Neural cell (in vitro differentiated cells): Measurements from ENCODE around the gene KCNK17. TPM values are rescaled to one million over a fixed set of nuclear protein-coding genes. Genes with fewer than 3 reads are reported as not detected.
A peak's percentile ranks its signal among the peaks of the same experiment; 100 is the strongest.

Source experiments
- H2AFZ ChIP-seq: fragments of 200-600, 300-800 bp; sonication (generic), shearing (Covaris generic); 2 replicates; pipeline ENCODE4 v1.6.0; 2014; ENCODE audit warnings: low read depth, mild to moderate bottlenecking, antibody characterized with exemption, low read length, moderate library complexity
- H3F3A ChIP-seq: fragments of 200-600 bp; shearing (Covaris generic); 2 replicates; pipeline ENCODE4 v1.6.1; 2016; ENCODE audit warnings: mild to moderate bottlenecking, moderate library complexity, mixed read lengths, antibody characterized with exemption, low read length; ENCODE audit not compliant: insufficient read depth, poor library complexity, severe bottlenecking
- H3K27ac ChIP-seq: fragments of 200-600, 300-800 bp; sonication (generic), shearing (Covaris generic); 2 replicates; pipeline ENCODE4 v1.5.1; 2014; ENCODE audit warnings: mild to moderate bottlenecking, low read length, moderate library complexity
- H3K27me3 ChIP-seq: fragments of 300-800, 200-600 bp; sonication (generic), shearing (Covaris generic); 2 replicates; pipeline ENCODE4 v1.6.0; 2014; ENCODE audit warnings: mild to moderate bottlenecking, low read depth, low read length, moderate library complexity; ENCODE audit not compliant: insufficient read depth
- H3K36me3 ChIP-seq: fragments of 300-800, 200-600 bp; sonication (generic), shearing (Covaris generic); 2 replicates; pipeline ENCODE4 v1.5.1; 2014; ENCODE audit warnings: mild to moderate bottlenecking, antibody characterized with exemption, low read length, moderate library complexity; ENCODE audit not compliant: insufficient read depth
- H3K4me2 ChIP-seq: fragments of 300-800, 200-600 bp; sonication (generic), shearing (Covaris generic); 2 replicates; pipeline ENCODE4 v1.6.0; 2014; ENCODE audit warnings: mild to moderate bottlenecking, low read length
- H3K4me3 ChIP-seq: fragments of 300-800, 200-600 bp; sonication (generic), shearing (Covaris generic); 2 replicates; pipeline ENCODE4 v1.5.1; 2014; ENCODE audit warnings: mild to moderate bottlenecking, low read length, moderate library complexity
- H3K79me2 ChIP-seq: fragments of 200-600 bp; shearing (Covaris generic); replicated peaks from 2 replicates; pipeline ENCODE4 v1.6.0; 2014; ENCODE audit warnings: mild to moderate bottlenecking, low read length, moderate library complexity; ENCODE audit not compliant: insufficient read depth
- H3K9ac ChIP-seq: fragments of 300-800, 200-600 bp; sonication (generic), shearing (Covaris generic); 2 replicates; pipeline ENCODE4 v1.6.1; 2016; ENCODE audit warnings: mild to moderate bottlenecking, low read length, mixed read lengths
- H3K9me2 ChIP-seq: fragments of 200-600 bp; shearing (Covaris generic); 2 replicates; pipeline ENCODE4 v1.6.1; 2016; ENCODE audit warnings: mild to moderate bottlenecking, low read length, mixed read lengths; ENCODE audit not compliant: insufficient read depth
- H3K9me3 ChIP-seq: fragments of 200-600, 300-800 bp; sonication (generic), shearing (Covaris generic); 2 replicates; pipeline ENCODE4 v1.6.1; 2016; ENCODE audit warnings: mild to moderate bottlenecking, mixed run types, low read length, moderate library complexity, mixed read lengths
- H4K20me1 ChIP-seq: fragments of 200-600 bp; shearing (Covaris generic); 2 replicates; pipeline ENCODE4 v1.6.1; 2016; ENCODE audit warnings: mild to moderate bottlenecking, mixed run types; ENCODE audit not compliant: insufficient read depth
- EP300 ChIP-seq: fragments of 450-650 bp; conservative IDR thresholded peaks from 2 replicates; pipeline ENCODE4 v1.6.1; 2014; ENCODE audit warnings: antibody characterized with exemption, mild to moderate bottlenecking, moderate library complexity; ENCODE audit not compliant: poor library complexity, severe bottlenecking
- EZH2 ChIP-seq: fragments of 200-600, 300-800 bp; shearing (Covaris generic), sonication (generic); IDR thresholded peaks from 2 replicates; pipeline ENCODE4 v1.6.1; 2014; ENCODE audit warnings: antibody characterized with exemption, low read length, borderline replicate concordance, mild to moderate bottlenecking; ENCODE audit not compliant: insufficient read depth, poor library complexity, severe bottlenecking
- MXI1 ChIP-seq: fragments of 450-650 bp; conservative IDR thresholded peaks from 2 replicates; pipeline ENCODE4 v1.6.1; 2014; ENCODE audit warnings: antibody characterized with exemption, mild to moderate bottlenecking; ENCODE audit not compliant: poor library complexity, severe bottlenecking
- POLR2AphosphoS5 ChIP-seq: IDR thresholded peaks from 2 replicates; pipeline ENCODE4 v1.6.1; 2012
- RAD21 ChIP-seq: fragments of 450-650 bp; conservative IDR thresholded peaks from 2 replicates; pipeline ENCODE4 v1.6.1; 2014; ENCODE audit warnings: antibody characterized with exemption, mild to moderate bottlenecking, moderate library complexity
- REST ChIP-seq: IDR thresholded peaks from 2 replicates; pipeline ENCODE4 v1.6.1; 2012; ENCODE audit warnings: borderline replicate concordance
- SMC3 ChIP-seq: fragments of 450-650 bp; conservative IDR thresholded peaks from 2 replicates; pipeline ENCODE4 v1.6.1; 2014; ENCODE audit warnings: antibody characterized with exemption, mild to moderate bottlenecking, moderate library complexity; ENCODE audit not compliant: poor library complexity
- TAF1 ChIP-seq: IDR thresholded peaks from 2 replicates; pipeline ENCODE4 v1.6.1; 2012; ENCODE audit warnings: low read depth
- polyA plus RNA-seq: library from polyadenylated mRNA; depleted of rRNA; stranded (reverse); fragments of >200 nt; gene quantifications from 2 replicates; pipeline ENCODE4 v1.2.3, GENCODE V29; 2014
- TF ChIP-seq, protein P1 (sequence below): fragments of 450-650 bp; IDR thresholded peaks from 2 replicates; pipeline ENCODE4 v1.5.1; 2014; ENCODE audit warnings: antibody characterized with exemption, mild to moderate bottlenecking, moderate library complexity; ENCODE audit not compliant: poor library complexity, severe bottlenecking

KCNK17 gene
- polyA plus RNA-seq, 1 donor from 2014 or later, result 0.67 TPM

- H2AFZ ChIP-seq, result no peak overlapping the region
- peaks cover 48% of the 10 kb centered on the region for H3K27me3 ChIP-seq
- H4K20me1 ChIP-seq, result no peaks in the 10 kb centered on the region
- H3K9me3 ChIP-seq, result no peaks in the 10 kb centered on the region
- H3F3A ChIP-seq, result no peaks in the 10 kb centered on the region
- H3K27ac ChIP-seq, result no peak overlapping the region
- H3K79me2 ChIP-seq, result no peaks in the 10 kb centered on the region
- peak overlapping the region; percentile 14 for H3K9ac ChIP-seq
- no peaks in the 10 kb centered on the region for H3K9me2 ChIP-seq
- H3K4me3 ChIP-seq, result peak overlapping the region; percentile 63
- H3K36me3 ChIP-seq, result no peaks in the 10 kb centered on the region
- H3K4me2 ChIP-seq, result no peak overlapping the region
- TF ChIP-seq EZH2 (peak; percentile 76), MXI1 (no peak)
Measured at GRCh38 chr6:39313526-39314272, 520 bp downstream of the KCNK17 start.

DNA sequence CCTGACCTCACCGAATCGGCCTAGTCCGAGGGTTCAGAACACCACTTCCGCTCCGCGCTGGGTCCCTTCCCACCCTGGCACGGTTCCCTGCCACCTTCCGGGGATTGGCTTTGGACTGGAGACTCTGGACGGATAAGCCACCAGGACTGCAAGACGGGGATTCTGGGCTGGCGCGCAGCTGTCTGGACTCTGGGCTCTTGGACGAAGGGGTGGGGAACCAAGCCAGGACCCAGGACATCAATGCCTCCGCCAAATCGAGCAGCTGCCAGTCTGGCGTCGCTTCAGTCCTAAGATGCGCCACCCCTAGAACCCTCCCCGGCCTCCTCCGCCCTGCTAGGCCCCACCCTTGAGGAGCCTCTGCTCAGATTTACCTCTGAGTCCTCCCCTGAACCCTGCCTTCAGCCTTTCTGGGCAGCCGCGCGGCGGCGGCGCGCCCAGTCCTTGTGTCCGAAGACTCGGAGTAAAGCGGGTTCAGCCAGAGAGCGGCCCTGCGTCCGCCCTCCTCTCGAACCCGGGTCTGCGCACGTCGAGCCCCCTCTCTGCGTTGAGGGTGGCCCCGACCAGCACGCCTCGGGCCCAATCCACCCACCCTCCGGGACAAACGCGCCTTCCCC, 1.2 kb downstream of the KCNK17 start:
- H3K36me3 ChIP-seq, result no peaks in the 10 kb centered on the region
- no peak overlapping the region for H3K4me2 ChIP-seq
- peak overlapping the region; percentile 14 for H3K9ac ChIP-seq
- H3K9me3 ChIP-seq, result no peaks in the 10 kb centered on the region
- no peak overlapping the region for H3K27ac ChIP-seq
- no peaks in the 10 kb centered on the region for H3K79me2 ChIP-seq
- H3K27me3 ChIP-seq, result peaks cover 48% of the 10 kb centered on the region
- peak overlapping the region; percentile 63 for H3K4me3 ChIP-seq
- no peaks in the 10 kb centered on the region for H4K20me1 ChIP-seq
- TF ChIP-seq, protein P1, sequence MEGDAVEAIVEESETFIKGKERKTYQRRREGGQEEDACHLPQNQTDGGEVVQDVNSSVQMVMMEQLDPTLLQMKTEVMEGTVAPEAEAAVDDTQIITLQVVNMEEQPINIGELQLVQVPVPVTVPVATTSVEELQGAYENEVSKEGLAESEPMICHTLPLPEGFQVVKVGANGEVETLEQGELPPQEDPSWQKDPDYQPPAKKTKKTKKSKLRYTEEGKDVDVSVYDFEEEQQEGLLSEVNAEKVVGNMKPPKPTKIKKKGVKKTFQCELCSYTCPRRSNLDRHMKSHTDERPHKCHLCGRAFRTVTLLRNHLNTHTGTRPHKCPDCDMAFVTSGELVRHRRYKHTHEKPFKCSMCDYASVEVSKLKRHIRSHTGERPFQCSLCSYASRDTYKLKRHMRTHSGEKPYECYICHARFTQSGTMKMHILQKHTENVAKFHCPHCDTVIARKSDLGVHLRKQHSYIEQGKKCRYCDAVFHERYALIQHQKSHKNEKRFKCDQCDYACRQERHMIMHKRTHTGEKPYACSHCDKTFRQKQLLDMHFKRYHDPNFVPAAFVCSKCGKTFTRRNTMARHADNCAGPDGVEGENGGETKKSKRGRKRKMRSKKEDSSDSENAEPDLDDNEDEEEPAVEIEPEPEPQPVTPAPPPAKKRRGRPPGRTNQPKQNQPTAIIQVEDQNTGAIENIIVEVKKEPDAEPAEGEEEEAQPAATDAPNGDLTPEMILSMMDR, result no peak
- TF ChIP-seq SMC3 (no peak), MXI1 (no peak), TAF1 (no peak), RAD21 (no peak)
- no peak overlapping the region for H2AFZ ChIP-seq
- H3F3A ChIP-seq, result no peaks in the 10 kb centered on the region
- H3K9me2 ChIP-seq, result no peaks in the 10 kb centered on the region

- Histone ChIP-seq H3K27me3 (peaks cover 45% of the 10 kb centered on the region), H3K4me2 (no peak overlapping the region), H3K4me3 (no peak overlapping the region), H3K79me2 (no peaks in the 10 kb centered on the region), H2AFZ (no peak overlapping the region), H3F3A (no peaks in the 10 kb centered on the region), H3K36me3 (no peaks in the 10 kb centered on the region), H3K9me3 (no peaks in the 10 kb centered on the region), H3K9me2 (no peaks in the 10 kb centered on the region), H4K20me1 (no peaks in the 10 kb centered on the region), H3K27ac (no peak overlapping the region), H3K9ac (no peak overlapping the region)
- TF ChIP-seq REST (no peak), EP300 (no peak), TAF1 (no peak), POLR2AphosphoS5 (no peak), RAD21 (no peak), SMC3 (no peak), MXI1 (no peak), EZH2 (no peak)
- TF ChIP-seq, protein P1, result no peak
Measured at GRCh38 chr6:39310542-39310941, 3.7 kb downstream of the KCNK17 start.
